Activated T-cell treated with anti-CD3 and anti-CD28 coated beads, Interleukin-2, amount 50 U/mL, for 48 hours (primary cell): Measurements from ENCODE around the gene OSBP2.

Experiments used
- DNase-seq, 2 experiments: peaks; one replicate each; pipeline ENCODE4 v3.0.0-alpha.2; 2020

OSBP2 gene

DNA sequence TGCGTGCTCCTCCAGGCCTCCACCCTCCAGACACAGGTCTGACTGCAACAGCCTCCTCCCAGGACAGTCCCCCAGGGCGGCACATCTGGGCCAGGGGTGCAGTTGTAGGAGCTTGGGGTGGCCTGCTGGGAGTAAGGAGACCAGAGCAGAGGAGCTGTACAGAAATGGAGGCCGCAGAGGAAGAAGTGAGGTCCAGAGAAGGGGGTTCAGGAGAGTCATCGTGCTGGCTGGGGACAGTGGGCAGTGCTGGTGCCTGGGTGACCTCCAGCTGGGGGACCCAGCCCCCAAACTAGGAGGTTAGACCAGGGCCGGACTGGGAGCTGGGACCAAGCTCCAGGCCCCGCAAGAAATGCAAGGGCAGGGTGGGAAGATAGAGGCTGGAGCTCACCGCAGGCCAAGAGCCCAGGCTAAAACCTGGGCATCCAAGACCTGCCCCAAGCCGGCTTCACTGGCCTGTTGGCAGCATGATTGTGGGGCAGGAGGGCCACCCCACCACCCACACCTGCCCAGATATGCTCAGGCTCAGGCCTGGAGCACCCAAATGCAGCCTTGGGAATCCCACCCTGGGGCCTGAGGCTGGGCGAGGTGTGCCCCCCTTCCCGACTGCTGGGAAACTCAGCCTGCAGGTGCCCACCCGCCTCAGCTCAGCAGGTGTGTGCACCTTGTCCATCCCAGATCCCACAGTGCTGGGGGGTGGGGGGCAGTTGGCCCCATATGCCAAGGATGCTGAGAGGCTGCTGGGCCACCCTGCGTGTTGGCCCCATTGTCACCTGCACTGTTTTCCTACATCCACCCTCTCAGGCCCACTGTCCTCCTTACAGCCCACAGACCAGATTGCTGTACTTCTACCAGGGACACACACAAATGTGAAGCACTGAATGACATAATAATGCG is 177.0 kb downstream of the OSBP2 start:
- no peak for DNase-seq

DNA sequence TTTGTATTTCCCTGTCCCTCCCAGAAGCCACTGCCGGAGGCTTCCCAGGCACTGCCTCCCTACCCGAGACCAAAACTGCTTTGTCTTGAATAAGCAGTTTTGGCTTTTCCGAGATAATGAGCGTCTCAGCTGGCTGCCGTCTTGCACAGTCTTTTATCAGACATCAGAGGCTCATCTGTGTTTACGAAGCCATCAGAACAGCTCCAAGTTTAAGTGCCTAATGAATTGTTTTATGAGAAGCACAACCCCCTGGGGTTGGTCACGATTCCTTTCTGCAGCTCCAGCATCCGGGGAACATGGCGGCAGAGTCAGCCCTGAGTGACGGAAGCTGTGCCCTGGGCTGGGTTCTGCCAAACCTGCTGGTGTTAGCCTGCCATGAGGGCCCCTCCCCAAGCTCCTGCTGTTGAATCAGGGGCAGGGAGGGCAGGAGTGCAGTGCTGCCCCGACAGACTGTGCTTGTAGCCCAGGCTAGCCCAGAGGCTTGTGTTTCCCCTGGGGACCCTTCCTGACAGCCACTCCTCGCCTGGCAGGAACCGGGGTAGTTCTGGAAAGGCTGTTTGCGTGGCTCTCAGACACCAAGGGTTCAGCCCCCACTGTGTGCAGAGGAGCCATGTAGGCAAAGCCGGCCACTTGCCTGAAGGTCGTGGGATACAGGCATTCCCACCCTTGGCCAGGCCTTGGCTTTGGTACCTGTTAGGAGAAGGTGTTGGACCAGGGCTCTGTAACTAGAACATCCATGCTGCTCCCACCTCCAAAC is 177.8 kb downstream of the OSBP2 start:
- no peak for DNase-seq

- no peak for DNase-seq
These were observed 178.5 kb downstream of the OSBP2 start for GRCh38 chr22:30873086-30873650.

DNA sequence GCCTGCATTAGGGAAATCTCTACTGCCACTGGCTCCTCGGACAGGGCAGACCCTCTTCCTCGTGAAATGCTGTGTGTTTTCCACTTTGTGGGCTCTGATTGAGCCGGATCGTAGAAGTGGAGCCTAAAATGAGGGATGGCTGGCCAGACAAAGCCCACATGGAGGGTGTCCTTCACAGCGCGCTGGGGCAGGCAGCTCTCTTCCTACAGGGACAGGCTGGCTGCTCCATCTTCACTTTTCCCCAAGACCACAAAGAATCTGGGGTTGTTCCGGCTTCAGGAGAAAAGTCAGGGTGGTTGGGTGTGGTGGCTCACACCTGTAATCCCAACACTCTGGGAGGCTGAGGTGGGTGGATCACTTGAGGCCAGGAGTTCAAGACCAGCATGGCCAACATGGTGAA is 179.0 kb downstream of the OSBP2 start:
- no peak for DNase-seq

GRCh38 chr22:30874431-30875370 is 180.0 kb downstream of the OSBP2 start:
- DNase-seq = no peak

DNA sequence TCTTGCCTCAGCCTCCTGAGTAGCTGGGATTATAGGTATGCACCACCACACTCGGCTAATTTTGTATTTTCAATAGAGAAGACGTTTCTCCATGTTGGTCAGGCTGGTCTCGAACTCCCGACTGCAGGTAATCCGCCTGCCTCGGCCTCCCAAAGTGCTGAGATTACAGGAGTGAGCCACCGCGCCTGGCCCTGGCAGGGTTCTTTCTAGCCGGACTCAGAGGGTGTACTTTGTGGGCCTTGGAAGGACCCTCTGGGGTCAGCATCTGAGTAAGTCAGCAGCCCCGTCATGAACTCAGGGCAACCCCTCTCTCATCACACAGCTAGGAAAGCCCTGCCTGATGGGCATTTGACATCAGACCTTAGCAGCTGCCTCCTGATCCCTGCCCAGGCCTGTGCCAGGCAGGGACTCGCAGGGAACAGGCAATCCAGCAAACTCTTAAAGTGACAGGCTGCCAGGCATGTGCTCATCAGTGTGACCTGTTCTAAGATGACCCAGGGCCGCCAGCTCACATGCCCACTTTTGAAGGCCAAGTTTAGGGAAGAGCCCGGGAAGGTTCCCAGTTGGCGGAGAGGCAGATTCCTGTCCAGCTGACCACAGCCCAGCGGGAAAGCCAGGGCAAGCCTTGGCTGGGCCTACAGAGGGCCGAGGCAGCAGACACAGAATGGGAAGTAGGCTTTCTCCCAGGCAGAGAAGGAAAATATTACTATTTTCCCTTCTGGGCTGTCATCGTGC is 181.0 kb downstream of the OSBP2 start:
- no peak for DNase-seq

- no peak for DNase-seq
These were observed 181.6 kb downstream of the OSBP2 start for GRCh38 chr22:30876221-30876751.

DNA sequence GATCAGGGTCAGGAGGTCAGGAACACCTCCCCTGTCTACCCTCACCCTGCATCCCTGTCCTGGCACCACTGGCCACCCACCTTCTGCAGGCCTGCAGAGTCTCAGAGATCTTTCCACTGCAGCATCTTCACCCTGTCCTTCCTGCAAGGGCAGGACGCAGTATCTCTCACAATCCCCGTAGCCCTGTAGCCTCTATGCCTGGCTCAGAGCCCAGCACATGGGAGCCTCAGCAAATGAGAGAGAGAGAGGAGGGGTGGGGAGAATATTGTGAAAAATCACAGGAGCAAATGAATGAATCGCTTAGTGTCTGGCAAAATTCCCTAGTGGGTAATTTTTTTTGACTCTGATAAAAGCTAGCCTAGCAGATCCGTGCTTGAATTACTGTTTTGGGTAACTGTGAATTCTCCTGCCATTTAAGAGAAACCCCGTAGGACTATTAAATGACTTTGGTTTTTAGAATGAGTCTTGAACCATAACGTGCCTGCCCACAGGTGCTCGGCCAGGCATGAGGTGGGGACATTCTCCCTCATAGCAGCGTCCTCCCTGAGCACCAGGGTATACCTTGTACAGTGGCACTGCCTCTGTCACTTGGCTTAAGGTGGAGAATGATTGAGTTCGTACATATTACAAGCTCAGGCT is 182.4 kb downstream of the OSBP2 start:
- no peak for DNase-seq

DNA sequence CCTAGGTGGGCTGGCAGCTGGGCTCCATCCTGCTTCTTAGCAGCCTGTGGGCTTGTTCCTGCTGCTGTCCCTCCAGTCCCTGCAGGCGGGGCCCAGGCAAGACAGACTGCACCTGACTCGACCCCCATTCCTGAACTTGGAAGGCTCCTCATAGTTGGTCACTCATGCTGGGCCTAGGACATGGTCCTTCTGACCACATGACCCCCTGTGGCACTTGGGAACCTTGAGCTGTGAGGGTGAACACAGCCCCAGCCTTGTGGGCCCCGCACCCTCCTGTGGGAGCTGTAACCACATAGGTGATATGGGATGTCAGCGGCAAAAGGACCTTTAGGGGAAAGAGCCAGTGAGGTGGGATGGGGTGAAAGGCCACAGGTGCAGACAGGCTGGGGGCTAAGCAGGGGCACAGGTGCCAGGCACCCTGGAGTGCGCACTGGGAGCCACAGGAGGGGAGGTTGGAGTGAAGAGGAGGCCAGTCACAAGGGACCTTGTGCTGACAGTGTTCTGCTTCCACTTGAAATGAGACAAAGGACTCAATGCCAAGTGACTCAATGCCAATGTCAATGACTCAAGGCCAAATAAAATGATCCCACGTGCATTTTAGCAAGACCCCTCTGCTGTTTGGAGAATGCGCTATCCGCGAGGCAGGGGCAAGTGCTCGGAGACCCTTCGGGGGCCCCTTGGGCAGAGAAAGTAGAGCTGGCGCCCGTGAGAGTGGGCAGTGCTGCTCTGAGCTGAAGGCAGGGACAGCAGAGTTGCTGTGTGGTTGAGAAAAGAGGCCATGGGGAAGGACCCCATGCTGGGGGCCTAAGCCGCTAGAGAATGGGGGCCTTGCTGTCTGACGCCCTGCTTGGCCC is 183.2 kb downstream of the OSBP2 start:
- no peak for DNase-seq

GRCh38 chr22:30878516-30879414 is 184.1 kb downstream of the OSBP2 start:
- DNase-seq = no peak

- no peak for DNase-seq
These were observed 184.7 kb downstream of the OSBP2 start for GRCh38 chr22:30879415-30879797.

GRCh38 chr22:30880181-30880601 is 185.5 kb downstream of the OSBP2 start:
- no peak for DNase-seq

- no peak for DNase-seq
These were observed 186.2 kb downstream of the OSBP2 start for GRCh38 chr22:30880847-30881246.

GRCh38 chr22:30881361-30882183 is 186.9 kb downstream of the OSBP2 start:
- no peak for DNase-seq

DNA sequence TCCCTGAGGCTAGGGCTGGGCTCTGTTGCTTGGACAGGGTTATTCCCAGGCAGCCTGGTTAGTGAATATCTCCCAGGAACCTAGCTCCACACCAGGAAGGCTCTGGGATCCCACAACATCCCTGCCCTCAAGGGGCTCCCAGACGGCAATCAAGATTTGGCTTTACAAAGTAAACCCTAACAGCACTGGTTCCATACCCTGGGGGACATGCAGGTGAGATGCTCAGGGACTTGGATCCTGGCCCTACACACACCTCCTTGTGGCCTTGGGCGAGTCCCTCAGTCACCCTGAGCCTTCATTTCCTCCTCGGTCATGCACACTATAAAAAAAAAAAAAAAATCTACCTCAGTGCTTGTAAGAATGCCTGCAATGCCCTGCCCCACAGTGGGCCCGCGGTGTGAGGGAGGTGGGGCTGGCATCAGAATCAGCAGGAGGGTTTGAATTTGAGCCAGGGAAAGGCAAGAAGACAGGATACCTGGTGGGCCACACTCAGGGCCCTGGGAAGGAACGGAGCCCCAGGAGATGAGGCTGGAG is 187.6 kb downstream of the OSBP2 start:
- DNase-seq = no peak

DNA sequence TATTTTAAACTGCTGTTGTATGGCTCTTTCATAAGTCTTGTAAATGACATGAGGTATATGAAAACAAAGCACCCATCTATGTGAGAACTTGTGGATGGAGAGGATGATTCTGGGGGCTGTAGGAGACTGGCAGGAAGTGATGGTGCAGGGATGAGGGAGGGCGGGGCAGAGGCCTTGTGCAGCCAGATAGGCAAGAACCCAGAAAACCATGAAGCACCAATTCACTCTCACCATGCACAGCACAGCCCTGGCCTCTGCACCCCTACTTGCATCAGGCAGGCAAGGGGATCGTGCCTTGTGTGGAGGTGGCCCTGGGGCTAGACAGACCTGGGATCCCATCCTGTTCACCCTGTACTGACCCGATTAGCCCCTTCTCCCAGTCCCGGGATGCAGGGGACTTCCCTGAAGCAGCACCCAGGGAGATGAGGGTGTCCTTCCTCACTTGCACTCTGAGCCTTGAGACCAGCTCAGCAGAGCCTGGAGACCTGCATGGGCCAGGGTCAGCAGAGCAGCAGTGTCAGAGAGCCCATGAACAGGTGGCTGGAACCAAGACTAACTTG is 188.4 kb downstream of the OSBP2 start:
- no peak for DNase-seq

GRCh38 chr22:30883586-30884145 is 189.0 kb downstream of the OSBP2 start:
- no peak for DNase-seq
